Measurements from ENCODE around the gene FAM234B.

Gene FAM234B

GRCh38 chr12:13099066-13099843 lies 55.1 kb downstream of the FAM234B start:
- TF ChIP-seq CTCF (IDR thresholded peaks at IDR 0.05; ENCODE audit: low read depth, low read length), result no peak
- H3K4me3 ChIP-seq (ENCODE audit: low read depth, low read length), result no peak overlapping the region

GRCh38 chr12:13099844-13100604 lies 55.8 kb downstream of the FAM234B start:
- peak overlapping the region; percentile 39 for H3K4me3 ChIP-seq (ENCODE audit: low read depth, low read length)
- no peak for TF ChIP-seq CTCF (IDR thresholded peaks at IDR 0.05; ENCODE audit: low read depth, low read length)

GRCh38 chr12:13100605-13100881 lies 56.4 kb downstream of the FAM234B start:
- TF ChIP-seq CTCF (IDR thresholded peaks at IDR 0.05; ENCODE audit: low read depth, low read length), result no peak
- H3K4me3 ChIP-seq (ENCODE audit: low read depth, low read length), result peak overlapping the region; percentile 39

GRCh38 chr12:13100882-13101769 lies 56.9 kb downstream of the FAM234B start:
- H3K4me3 ChIP-seq (ENCODE audit: low read depth, low read length), result peak overlapping the region; percentile 57
- TF ChIP-seq CTCF (IDR thresholded peaks at IDR 0.05; ENCODE audit: low read depth, low read length), result no peak

- no peak for TF ChIP-seq CTCF (IDR thresholded peaks at IDR 0.05; ENCODE audit: low read depth, low read length)
- peak overlapping the region; percentile 57 for H3K4me3 ChIP-seq (ENCODE audit: low read depth, low read length)
Observed at GRCh38 chr12:13101821-13102375, 57.7 kb downstream of the FAM234B start.

GRCh38 chr12:13102461-13103195 lies 58.4 kb downstream of the FAM234B start:
- H3K4me3 ChIP-seq (ENCODE audit: low read depth, low read length), result no peak overlapping the region
- TF ChIP-seq CTCF (IDR thresholded peaks at IDR 0.05; ENCODE audit: low read depth, low read length), result no peak

Data from WI38 (cell line).